Right kidney (tissue), 1 donor: ENCODE results near the gene KIAA1614.
A peak's percentile ranks its signal among the peaks of the same experiment; 100 is the strongest.
"Not testable (repeated sequence)": the region's sequence is repeated elsewhere in the genome, so short reads cannot be mapped to it uniquely, and the experiment has no call there.

Source experiments
- DNase-seq: peaks from one replicate; pipeline ENCODE4 v3.0.0-alpha.2; 2016

KIAA1614 gene

DNA sequence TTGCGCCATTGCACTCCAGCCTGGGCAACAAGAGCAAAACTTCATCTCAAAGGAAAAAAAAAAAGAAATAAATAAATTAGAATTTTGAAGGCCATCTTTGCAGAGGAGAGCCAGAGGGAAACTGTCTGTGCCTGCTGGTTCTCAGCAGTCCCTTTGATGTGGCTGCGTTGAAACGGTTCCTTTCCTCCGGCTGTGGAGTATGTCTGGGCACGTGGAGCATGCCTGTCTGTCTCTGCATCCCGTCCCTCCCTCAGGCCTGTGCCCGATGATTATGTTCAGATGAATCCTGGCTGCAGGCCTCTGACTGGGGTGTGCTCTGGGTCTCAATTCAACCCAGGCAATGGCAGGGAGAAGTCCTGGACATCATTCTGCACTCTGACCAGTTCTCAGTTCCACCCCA is 33.4 kb downstream of the KIAA1614 start:
- no peak for DNase-seq

GRCh38 chr1:180946541-180947498 is 34.1 kb downstream of the KIAA1614 start:
- no peak for DNase-seq

- DNase-seq, result no peak
These were observed 34.8 kb downstream of the KIAA1614 start for GRCh38 chr1:180947499-180947885.

- DNase-seq, result no peak
These were observed 35.4 kb downstream of the KIAA1614 start for GRCh38 chr1:180947901-180948640.

DNA sequence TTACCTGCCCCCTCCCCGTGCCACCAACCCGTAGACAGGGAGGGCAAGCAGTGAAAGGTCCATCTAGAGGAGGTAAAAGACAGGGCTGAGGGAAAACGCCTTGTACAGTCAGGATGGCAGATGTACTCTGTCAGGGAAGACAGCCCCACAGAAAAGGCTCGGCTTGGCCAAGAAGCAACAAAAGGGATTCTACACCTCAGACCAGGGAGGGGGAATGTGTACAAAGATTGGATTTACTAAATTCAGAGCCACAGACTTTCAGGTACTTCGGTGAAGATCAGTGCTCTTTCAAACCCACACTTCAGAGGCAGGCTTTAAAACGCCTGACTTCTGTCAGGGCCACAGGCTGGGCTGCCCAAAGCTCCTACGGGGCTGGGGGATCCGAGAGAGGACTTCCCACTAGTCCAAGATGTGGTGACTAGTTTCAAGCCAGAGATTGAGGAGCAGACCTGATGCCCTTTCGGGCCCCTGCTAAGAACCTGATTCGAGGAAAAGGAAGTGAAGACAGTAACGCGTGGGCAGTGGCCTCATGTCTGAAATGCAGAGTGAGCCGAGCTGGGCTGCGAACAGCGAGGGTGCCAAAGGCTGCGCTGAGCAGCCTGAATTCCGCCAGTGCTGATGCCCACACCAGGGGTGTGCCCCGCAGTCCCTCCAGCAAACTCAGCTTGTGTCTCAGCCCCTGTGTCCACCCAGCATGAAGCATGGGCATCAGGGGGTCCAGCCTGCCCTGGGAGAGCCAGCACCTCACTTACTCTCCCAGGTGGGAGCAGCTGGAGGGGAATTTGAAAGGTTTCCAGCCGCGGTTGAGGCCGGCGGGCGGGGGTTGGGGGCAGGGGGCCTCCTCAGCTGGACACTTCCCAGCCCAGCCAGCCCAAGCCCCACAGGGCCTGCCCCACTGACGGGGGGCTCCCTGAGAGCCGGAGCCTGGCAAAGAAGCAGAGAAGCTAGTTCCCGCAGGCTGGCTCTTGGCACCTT is 36.2 kb downstream of the KIAA1614 start:
- DNase-seq, result no peak

- DNase-seq, result no peak
These were observed 36.9 kb downstream of the KIAA1614 start for GRCh38 chr1:180949616-180950000.

- DNase-seq, result no peak
These were observed 37.6 kb downstream of the KIAA1614 start for GRCh38 chr1:180950321-180950720.

GRCh38 chr1:180951186-180951745 is 38.6 kb downstream of the KIAA1614 start:
- DNase-seq, result no peak

- no peak for DNase-seq
These were observed 39.3 kb downstream of the KIAA1614 start for GRCh38 chr1:180951836-180952656.

DNA sequence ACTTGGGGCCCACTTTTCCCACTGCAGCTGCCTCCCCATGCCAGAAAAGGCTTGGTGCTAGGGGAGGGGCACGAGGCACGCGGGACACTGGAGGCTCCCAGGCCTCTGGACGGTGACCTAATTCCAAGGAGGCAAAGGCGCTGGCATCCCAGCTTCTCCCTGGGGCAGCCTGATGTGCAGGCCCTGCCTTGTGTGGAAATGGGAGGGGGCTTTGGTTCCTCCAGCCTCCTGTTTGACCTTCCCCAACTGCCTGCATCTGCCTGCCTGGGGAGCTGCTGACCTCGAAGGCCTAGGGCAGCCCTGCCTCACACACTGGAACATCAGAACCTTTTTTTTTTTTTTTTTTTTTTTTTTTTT is 39.9 kb downstream of the KIAA1614 start:
- DNase-seq, result no peak

- no peak for DNase-seq
These were observed 40.8 kb downstream of the KIAA1614 start for GRCh38 chr1:180953291-180954004.

DNA sequence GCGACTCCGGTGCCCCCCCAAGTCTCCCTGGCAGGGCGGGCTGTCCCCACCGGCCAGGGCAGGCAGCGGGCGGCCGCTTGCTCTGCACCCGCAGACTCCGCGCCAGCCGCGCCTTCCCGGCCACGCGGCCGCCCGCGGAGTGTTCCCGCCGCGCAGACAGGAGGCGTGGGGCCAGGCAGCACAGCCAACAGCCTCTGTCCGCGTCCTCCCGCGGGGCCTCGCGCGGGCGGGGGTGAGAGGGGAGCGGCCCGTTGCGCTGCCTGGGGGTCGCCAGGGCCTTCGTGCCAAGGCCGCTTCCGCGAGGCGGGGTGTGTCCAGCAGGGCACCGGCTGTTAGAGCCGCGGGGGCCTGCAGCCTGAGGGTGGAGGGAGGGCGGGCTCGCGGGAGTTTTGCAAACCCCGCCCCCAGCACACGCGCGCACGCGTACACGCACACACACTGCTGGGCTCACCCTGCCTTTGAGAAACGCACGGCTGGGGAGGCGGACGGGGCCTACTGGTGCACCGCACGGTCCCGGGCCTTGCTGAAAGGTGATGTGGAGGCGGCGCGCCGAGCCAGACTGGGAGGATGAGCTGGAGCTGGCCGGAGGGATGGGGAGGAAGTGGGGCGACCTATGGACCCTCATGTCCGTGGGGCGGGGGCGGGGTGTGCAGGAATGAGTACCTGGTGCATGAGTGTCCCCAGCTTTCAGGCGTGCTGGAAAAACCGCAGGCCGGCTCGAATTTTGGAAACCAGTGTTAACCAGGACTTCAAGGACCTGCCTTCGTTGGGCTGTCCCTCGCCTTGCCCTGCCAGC is 41.5 kb downstream of the KIAA1614 start:
- DNase-seq, result peak; percentile 74

DNA sequence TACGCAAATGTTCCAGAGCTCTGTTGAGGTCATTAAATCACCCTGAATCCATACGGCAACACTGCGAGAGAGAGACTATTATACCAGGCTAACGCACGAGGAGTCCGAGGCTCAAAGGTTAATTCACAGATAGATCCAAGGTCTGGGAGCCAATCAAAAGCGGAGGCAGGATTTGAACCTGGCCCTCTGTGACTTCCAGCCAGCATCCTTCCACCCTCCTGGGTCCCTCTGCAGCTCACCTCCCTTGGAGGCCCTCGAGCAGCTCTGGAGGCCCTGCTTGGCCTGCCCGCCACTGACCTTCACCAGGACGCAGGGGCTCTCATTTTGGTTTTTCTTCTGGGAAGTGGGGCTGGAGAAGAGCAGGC is 42.1 kb downstream of the KIAA1614 start:
- peak; percentile 25 for DNase-seq

GRCh38 chr1:180956028-180956640 is 43.4 kb downstream of the KIAA1614 start:
- no peak for DNase-seq

GRCh38 chr1:180959620-180960019 is 46.9 kb downstream of the KIAA1614 start:
- DNase-seq, result not testable (repeated sequence)

- no peak for DNase-seq
These were observed 48.9 kb downstream of the KIAA1614 start for GRCh38 chr1:180961622-180962021.

DNA sequence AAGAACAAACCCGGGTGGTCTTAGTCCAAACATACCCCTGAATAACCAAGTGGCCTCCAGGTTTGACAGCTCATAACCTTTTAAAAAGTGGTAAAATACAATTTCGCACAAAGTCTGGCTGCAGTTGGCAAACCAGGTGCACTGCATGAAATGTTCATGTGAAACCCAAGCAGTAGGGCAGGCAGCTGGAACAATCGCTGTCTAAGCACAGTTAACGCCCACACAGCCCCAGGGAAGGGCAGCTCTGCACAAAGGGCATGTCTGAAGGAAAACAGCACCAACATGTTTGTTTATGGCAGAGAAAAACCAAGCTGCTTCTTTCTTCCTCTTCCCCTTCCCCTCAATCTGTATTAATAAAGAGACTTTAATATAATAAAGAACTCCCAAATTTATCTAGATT is 49.5 kb downstream of the KIAA1614 start:
- DNase-seq, result peak; percentile 50

DNA sequence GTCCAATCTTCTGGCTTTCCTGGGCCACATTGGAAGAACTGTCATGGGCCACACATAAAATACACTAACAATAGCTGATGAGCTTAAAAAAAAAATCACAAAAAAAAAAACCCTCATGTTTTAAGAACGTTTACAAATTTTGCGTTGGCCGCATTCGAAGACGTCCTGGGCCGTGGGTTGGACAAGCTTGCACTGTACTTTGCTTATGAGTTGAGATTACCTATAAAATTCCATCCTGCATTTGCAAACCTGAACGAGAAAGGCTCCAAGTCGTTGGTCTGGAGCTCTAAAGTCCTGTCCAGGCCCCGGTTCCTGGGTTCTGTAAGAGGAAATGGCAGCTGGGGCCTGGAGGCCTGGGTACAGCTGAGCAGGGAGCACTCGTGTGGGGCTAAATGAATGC is 51.4 kb downstream of the KIAA1614 start:
- DNase-seq, result no peak

GRCh38 chr1:180964595-180964994 is 51.9 kb downstream of the KIAA1614 start:
- DNase-seq, result no peak
